Osteoblast (primary cell): ENCODE data around the gene IGDCC3. TPM values are rescaled to one million over a fixed set of nuclear protein-coding genes. Genes with fewer than 3 reads are reported as not detected.

ENCODE experiments used
- DNase-seq: peaks from one replicate; pipeline ENCODE4 v3.0.0; 2011; ENCODE audit warnings: low spot score, mixed read lengths; ENCODE audit not compliant: insufficient read length; ENCODE audit errors: missing footprints
- H2AFZ ChIP-seq: 2 replicates; pipeline ENCODE4 v1.6.0; 2011; ENCODE audit warnings: mild to moderate bottlenecking, low read length
- H3K27ac ChIP-seq: 2 replicates; pipeline ENCODE4 v1.5.1; 2011; ENCODE audit warnings: mild to moderate bottlenecking, low read depth, low read length, moderate library complexity
- H3K27me3 ChIP-seq: 2 replicates; pipeline ENCODE4 v1.6.0; 2012; ENCODE audit warnings: mild to moderate bottlenecking, control low read depth, inconsistent platforms, low read length, moderate library complexity; ENCODE audit not compliant: insufficient read depth
- H3K36me3 ChIP-seq: 2 replicates; pipeline ENCODE4 v1.5.1; 2011; ENCODE audit warnings: mild to moderate bottlenecking, low read length, control low read depth, moderate library complexity; ENCODE audit not compliant: insufficient read depth
- H3K4me1 ChIP-seq: 2 replicates; pipeline ENCODE4 v1.5.1; 2011; ENCODE audit warnings: mild to moderate bottlenecking, low read length, control low read depth, moderate library complexity; ENCODE audit not compliant: insufficient read depth
- H3K4me2 ChIP-seq: 2 replicates; pipeline ENCODE4 v1.6.0; 2011; ENCODE audit warnings: mild to moderate bottlenecking, low read length; ENCODE audit not compliant: insufficient read depth
- H3K4me3 ChIP-seq: fragments of 200-600 bp; sonication (generic); 3 replicates; pipeline ENCODE4 v1.5.1; 2012; ENCODE audit warnings: mild to moderate bottlenecking, low read length, inconsistent platforms; ENCODE audit not compliant: insufficient read depth
- H3K79me2 ChIP-seq: 2 replicates; pipeline ENCODE4 v1.6.0; 2012; ENCODE audit warnings: mild to moderate bottlenecking, low read length, control low read depth, inconsistent platforms; ENCODE audit not compliant: insufficient read depth
- H3K9me3 ChIP-seq: 2 replicates; pipeline ENCODE4 v1.5.1; 2011; ENCODE audit warnings: low read depth, low read length, control low read depth
- H4K20me1 ChIP-seq: 2 replicates; pipeline ENCODE4 v1.6.0; 2012; ENCODE audit warnings: mild to moderate bottlenecking, low read length, control low read depth; ENCODE audit not compliant: insufficient read depth
- total RNA-seq: library from RNA; depleted of rRNA; stranded (reverse); fragments of >200 nt; gene quantifications from 2 replicates; pipeline ENCODE4 v1.2.3, GENCODE V29; 2012
- TF ChIP-seq, protein P1 (sequence below): IDR thresholded peaks from 2 replicates; pipeline ENCODE4 v1.5.1; 2011; ENCODE audit warnings: mild to moderate bottlenecking, low read depth, low read length, moderate library complexity; ENCODE audit errors: extremely low read depth

Gene IGDCC3
- total RNA-seq, 1 donor: not detected

DNA sequence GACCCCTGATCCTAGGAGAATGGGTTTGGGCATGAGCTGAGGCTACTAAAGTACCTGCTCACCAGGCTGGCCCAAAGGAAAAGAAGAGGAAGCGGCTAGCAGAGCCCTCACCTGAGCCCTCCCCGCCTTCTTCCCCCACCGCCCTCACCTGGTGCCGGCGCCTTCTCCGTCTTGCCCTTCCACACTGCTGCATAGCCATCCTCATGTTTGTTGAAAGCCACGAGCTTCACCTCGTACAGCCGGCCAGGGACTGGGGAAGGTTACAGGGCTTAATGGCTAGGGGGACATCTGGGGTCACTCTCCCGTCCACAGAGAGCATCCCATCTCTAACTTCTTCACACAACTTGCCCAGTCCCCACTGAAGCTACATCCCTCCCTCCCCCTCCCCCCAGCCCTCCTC, 13.9 kb upstream of the IGDCC3 start:
- Histone ChIP-seq H3K27me3 (peaks cover 3% of the 10 kb centered on the region), H3K79me2 (no peaks in the 10 kb centered on the region), H3K27ac (no peak overlapping the region), H3K9me3 (no peaks in the 10 kb centered on the region), H3K4me1 (no peaks in the 10 kb centered on the region), H4K20me1 (no peaks in the 10 kb centered on the region), H3K4me3 (no peak overlapping the region), H3K36me3 (no peaks in the 10 kb centered on the region), H3K4me2 (no peak overlapping the region), H2AFZ (no peak overlapping the region)
- DNase-seq: no peak
- TF ChIP-seq, protein P1, sequence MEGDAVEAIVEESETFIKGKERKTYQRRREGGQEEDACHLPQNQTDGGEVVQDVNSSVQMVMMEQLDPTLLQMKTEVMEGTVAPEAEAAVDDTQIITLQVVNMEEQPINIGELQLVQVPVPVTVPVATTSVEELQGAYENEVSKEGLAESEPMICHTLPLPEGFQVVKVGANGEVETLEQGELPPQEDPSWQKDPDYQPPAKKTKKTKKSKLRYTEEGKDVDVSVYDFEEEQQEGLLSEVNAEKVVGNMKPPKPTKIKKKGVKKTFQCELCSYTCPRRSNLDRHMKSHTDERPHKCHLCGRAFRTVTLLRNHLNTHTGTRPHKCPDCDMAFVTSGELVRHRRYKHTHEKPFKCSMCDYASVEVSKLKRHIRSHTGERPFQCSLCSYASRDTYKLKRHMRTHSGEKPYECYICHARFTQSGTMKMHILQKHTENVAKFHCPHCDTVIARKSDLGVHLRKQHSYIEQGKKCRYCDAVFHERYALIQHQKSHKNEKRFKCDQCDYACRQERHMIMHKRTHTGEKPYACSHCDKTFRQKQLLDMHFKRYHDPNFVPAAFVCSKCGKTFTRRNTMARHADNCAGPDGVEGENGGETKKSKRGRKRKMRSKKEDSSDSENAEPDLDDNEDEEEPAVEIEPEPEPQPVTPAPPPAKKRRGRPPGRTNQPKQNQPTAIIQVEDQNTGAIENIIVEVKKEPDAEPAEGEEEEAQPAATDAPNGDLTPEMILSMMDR: no peak

DNA sequence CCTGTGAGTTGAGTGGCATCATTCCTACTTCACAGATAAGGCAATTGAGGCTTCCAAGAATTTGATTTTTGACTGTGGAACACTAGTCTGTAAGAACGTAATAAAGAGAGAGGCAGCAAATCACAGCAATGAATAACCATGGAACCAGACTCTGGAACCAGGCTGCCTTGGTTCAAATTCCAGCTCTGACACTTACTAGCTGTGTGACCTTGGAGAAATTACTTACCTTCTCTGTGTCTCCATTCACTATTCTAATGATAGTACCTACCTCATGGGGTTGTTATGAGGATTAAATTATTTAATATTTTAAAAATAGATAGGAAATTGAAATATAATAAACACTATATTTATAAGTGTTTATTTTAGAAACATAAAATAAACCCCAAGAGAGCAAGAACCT, 12.6 kb upstream of the IGDCC3 start:
- Histone ChIP-seq H3K9me3 (no peaks in the 10 kb centered on the region), H3K27me3 (no peaks in the 10 kb centered on the region), H3K36me3 (no peaks in the 10 kb centered on the region), H3K4me2 (no peak overlapping the region), H2AFZ (no peak overlapping the region), H3K4me3 (no peak overlapping the region), H4K20me1 (no peaks in the 10 kb centered on the region), H3K4me1 (peaks cover under 1% of the 10 kb centered on the region), H3K79me2 (no peaks in the 10 kb centered on the region), H3K27ac (no peak overlapping the region)
- DNase-seq: no peak
- TF ChIP-seq, protein P1: no peak

DNA sequence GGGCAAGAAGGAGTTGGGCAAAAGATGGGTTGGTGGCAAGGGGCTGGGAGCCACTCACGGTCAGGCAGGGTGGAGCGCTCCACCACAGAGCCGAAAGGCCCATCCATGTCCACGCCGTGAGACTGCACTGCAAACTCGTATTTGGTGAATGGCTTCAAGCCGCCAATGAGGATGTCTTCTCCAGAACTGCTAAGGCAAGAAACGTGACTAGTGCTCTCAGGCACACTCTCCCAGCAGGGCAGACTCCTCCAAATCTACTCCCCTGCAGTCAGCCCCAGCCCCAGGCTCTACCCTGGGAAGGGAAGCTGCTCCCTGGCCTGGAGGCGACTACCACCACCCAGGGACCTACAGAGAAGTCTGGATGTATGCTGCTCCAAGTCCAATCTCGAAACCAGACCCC, 11.4 kb upstream of the IGDCC3 start:
- H2AFZ ChIP-seq: no peak overlapping the region
- H3K9me3 ChIP-seq: no peaks in the 10 kb centered on the region
- TF ChIP-seq, protein P1: no peak
- no peak overlapping the region for H3K4me2 ChIP-seq
- no peak overlapping the region for H3K27ac ChIP-seq
- no peak for DNase-seq
- no peaks in the 10 kb centered on the region for H3K36me3 ChIP-seq
- no peaks in the 10 kb centered on the region for H4K20me1 ChIP-seq
- H3K4me3 ChIP-seq: no peak overlapping the region
- H3K27me3 ChIP-seq: no peaks in the 10 kb centered on the region
- H3K79me2 ChIP-seq: no peaks in the 10 kb centered on the region
- H3K4me1 ChIP-seq: peaks cover 3% of the 10 kb centered on the region

DNA sequence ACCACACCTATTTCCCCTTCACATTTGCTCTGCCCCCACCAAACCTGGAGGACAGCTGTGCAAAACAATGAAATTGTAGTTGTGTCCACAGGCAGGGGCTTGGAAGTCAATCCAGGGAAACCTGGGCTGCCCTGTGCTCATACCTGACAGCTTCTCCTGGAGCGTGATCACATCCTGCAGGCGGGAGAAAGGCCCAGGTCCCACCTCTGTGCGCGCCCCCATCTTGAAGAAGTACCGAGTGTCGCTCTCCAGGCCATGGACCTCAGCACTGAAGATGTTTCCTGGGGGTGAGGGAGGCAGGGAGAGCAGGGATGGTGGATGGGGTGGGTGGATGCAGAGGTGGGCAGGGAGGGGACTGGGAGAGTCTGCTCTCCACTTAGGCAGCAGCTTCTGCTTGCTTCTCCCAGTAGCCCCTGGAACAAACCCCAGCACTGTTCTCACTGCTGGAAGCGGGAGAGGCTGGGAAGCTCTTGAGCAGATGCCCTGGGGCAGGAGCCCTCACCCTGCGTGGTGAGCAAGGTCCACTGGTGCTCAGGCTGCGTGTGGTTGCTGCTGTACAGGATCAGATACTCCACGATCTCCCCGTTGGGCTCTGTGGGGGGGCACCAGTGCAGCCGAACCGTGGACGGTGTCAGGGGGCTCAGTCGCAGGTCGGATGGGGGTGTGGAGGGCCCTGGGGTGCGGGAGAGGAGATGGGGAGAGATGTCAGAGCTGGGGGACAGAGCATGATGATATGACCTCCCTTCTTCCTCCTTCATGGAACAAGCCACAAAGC, 10.7 kb upstream of the IGDCC3 start:
- Histone ChIP-seq H3K36me3 (no peaks in the 10 kb centered on the region), H2AFZ (no peak overlapping the region), H3K4me3 (no peak overlapping the region), H3K27ac (no peak overlapping the region), H3K4me2 (no peak overlapping the region), H3K27me3 (no peaks in the 10 kb centered on the region), H3K9me3 (no peaks in the 10 kb centered on the region), H3K4me1 (peaks cover 3% of the 10 kb centered on the region), H3K79me2 (no peaks in the 10 kb centered on the region), H4K20me1 (no peaks in the 10 kb centered on the region)
- DNase-seq: no peak
- TF ChIP-seq, protein P1: no peak
